ENCODE data around the gene AGBL5. TPM values are rescaled to one million over a fixed set of nuclear protein-coding genes. Genes with fewer than 3 reads are reported as not detected.

Gene AGBL5
- total RNA-seq, 1 donor = 35.0 TPM

- no peak for DNase-seq (ENCODE audit: low read depth)
- TF ChIP-seq CTCF (IDR thresholded peaks at IDR 0.05; ENCODE audit: insufficient read depth, low read depth, low read length) = no peak
- H3K4me3 ChIP-seq (ENCODE audit: low read depth, low read length) = no peak overlapping the region
Measured at GRCh38 chr2:27039871-27040270, 11.6 kb upstream of the AGBL5 start.

GRCh38 chr2:27040282-27040681 lies 11.2 kb upstream of the AGBL5 start:
- no peak for TF ChIP-seq CTCF (IDR thresholded peaks at IDR 0.05; ENCODE audit: insufficient read depth, low read depth, low read length)
- DNase-seq (ENCODE audit: low read depth) = no peak

GRCh38 chr2:27041752-27042151 lies 9.7 kb upstream of the AGBL5 start:
- TF ChIP-seq CTCF (IDR thresholded peaks at IDR 0.05; ENCODE audit: insufficient read depth, low read depth, low read length) = no peak
- no peak overlapping the region for H3K4me3 ChIP-seq (ENCODE audit: low read depth, low read length)
- DNase-seq (ENCODE audit: low read depth) = peak; percentile 23

More at GRCh38 chr2:27040282-27040681, 11.2 kb upstream of the AGBL5 start:
- H3K4me3 ChIP-seq (ENCODE audit: low read depth, low read length) = no peak overlapping the region

GRCh38 chr2:27042159-27042661 lies 9.3 kb upstream of the AGBL5 start:
- no peak overlapping the region for H3K4me3 ChIP-seq (ENCODE audit: low read depth, low read length)
- TF ChIP-seq CTCF (IDR thresholded peaks at IDR 0.05; ENCODE audit: insufficient read depth, low read depth, low read length) = no peak
- peak; percentile 20 for DNase-seq (ENCODE audit: low read depth)

GRCh38 chr2:27042985-27043634 lies 8.4 kb upstream of the AGBL5 start:
- TF ChIP-seq CTCF (IDR thresholded peaks at IDR 0.05; ENCODE audit: insufficient read depth, low read depth, low read length) = no peak
- H3K4me3 ChIP-seq (ENCODE audit: low read depth, low read length) = no peak overlapping the region
- peak; percentile 89 for DNase-seq (ENCODE audit: low read depth)

- DNase-seq (ENCODE audit: low read depth) = no peak
- no peak for TF ChIP-seq CTCF (IDR thresholded peaks at IDR 0.05; ENCODE audit: insufficient read depth, low read depth, low read length)
Measured at GRCh38 chr2:27049422-27050280, 1.8 kb upstream of the AGBL5 start.

More at GRCh38 chr2:27049422-27050280, 1.8 kb upstream of the AGBL5 start:
- H3K4me3 ChIP-seq (ENCODE audit: low read depth, low read length) = peak overlapping the region; percentile 88

All from fibroblast of villous mesenchyme (primary cell).